CMK (cell line): ENCODE measurements around the gene FAM200B.

Source experiments
- DNase-seq: peaks from one replicate; pipeline ENCODE4 v3.0.0-alpha.2; 2010; ENCODE audit warnings: low read depth

Gene FAM200B

GRCh38 chr4:15681372-15682241, at the start of gene FAM200B:
Gene FAM200B, plus strand, starts transcription at chr4:15681827. Its CDS starts 5,151 bp downstream, at chr4:15686978.
- DNase-seq, result peak; percentile 95

- DNase-seq, result no peak
Observed at GRCh38 chr4:15636818-15637217, 44.8 kb upstream of the FAM200B start.

- no peak for DNase-seq
Observed at GRCh38 chr4:15638418-15638817, 43.2 kb upstream of the FAM200B start.

- DNase-seq, result no peak
Observed at GRCh38 chr4:15648600-15648999, 33.0 kb upstream of the FAM200B start.

- peak; percentile 48 for DNase-seq
Observed at GRCh38 chr4:15649914-15650545, 31.6 kb upstream of the FAM200B start.

- no peak for DNase-seq
Observed at GRCh38 chr4:15651676-15652075, 30.0 kb upstream of the FAM200B start.

- no peak for DNase-seq
Observed at GRCh38 chr4:15652191-15652590, 29.4 kb upstream of the FAM200B start.

- DNase-seq, result no peak
Observed at GRCh38 chr4:15652841-15653240, 28.8 kb upstream of the FAM200B start.

- DNase-seq, result no peak
Observed at GRCh38 chr4:15653420-15653819, 28.2 kb upstream of the FAM200B start.

GRCh38 chr4:15653864-15654592, 27.6 kb upstream of the FAM200B start:
- peak; percentile 22 for DNase-seq

GRCh38 chr4:15654593-15655222, 26.9 kb upstream of the FAM200B start:
- DNase-seq, result peak; percentile 5

GRCh38 chr4:15655223-15656037, 26.2 kb upstream of the FAM200B start, which contains the start of gene FBXL5:
Gene FBXL5, minus strand, starts transcription at chr4:15655357. Its CDS starts 70 bp downstream, at chr4:15655287.
- DNase-seq, result peak; percentile 52

- no peak for DNase-seq
Observed at GRCh38 chr4:15656038-15656470, 25.6 kb upstream of the FAM200B start.

- no peak for DNase-seq
Observed at GRCh38 chr4:15657366-15657765, 24.3 kb upstream of the FAM200B start.

- no peak for DNase-seq
Observed at GRCh38 chr4:15658136-15658770, 23.4 kb upstream of the FAM200B start.

GRCh38 chr4:15658781-15659180, 22.8 kb upstream of the FAM200B start:
- no peak for DNase-seq

- DNase-seq, result no peak
Observed at GRCh38 chr4:15659768-15660570, 21.7 kb upstream of the FAM200B start.

- DNase-seq, result no peak
Observed at GRCh38 chr4:15665753-15666365, 15.8 kb upstream of the FAM200B start.

- no peak for DNase-seq
Observed at GRCh38 chr4:15667006-15667405, 14.6 kb upstream of the FAM200B start.
